HepG2 (cell line): ENCODE results near the gene TIPRL. TPM values are rescaled to one million over a fixed set of nuclear protein-coding genes. Genes with fewer than 3 reads are reported as not detected.

ENCODE experiments used
- ATAC-seq: fragments of 200-7000 bp; cut with Tn5 transposase; 3 replicates; pipeline ENCODE4 v1.9.1; 2020; ENCODE audit warnings: mild to moderate bottlenecking, moderate library complexity
- BruUV-seq: library from RNA; stranded (reverse); fragments of 400-500 nt; replicated peaks from 2 replicates; lab custom pipeline; 2021; lab: Mats Ljungman, UMichigan
- CTCF ChIA-PET: fragments of 300-600 bp; formaldehyde crosslinking; extraction: SDS; loops from one replicate; lab custom pipeline; 2021; ENCODE audit warnings: low total read pairs, inconsistent platforms, low intra/inter-chr PET ratio; lab: Yijun Ruan, JAX
- POLR2A ChIA-PET: fragments of 350-600 bp; sonication (Branson Sonifier 250); formaldehyde crosslinking; loops from one replicate; lab custom pipeline; 2020; ENCODE audit warnings: antibody characterized with exemption, inconsistent platforms; lab: Yijun Ruan, JAX
- DNase-seq: peaks from one replicate; pipeline ENCODE4 v3.0.0-alpha.2; 2015; ENCODE audit warnings: low spot score
- FAIRE-seq: peaks from 3 replicates; lab custom pipeline; 2011; peaks lifted over from hg19 to GRCh38; lab: Jason Lieb, UNC
- H2AFZ ChIP-seq: one replicate; pipeline ENCODE4 v1.6.1; 2011; ENCODE audit warnings: low read length, inconsistent platforms
- H3K27ac ChIP-seq: fragments of 300-600 bp; 3 replicates; pipeline ENCODE4 v1.8.0; 2011; ENCODE audit warnings: mixed run types, mild to moderate bottlenecking, mixed read lengths, low read length, inconsistent platforms; ENCODE audit not compliant: insufficient read depth; ENCODE audit errors: extremely low read length
- H3K27me3 ChIP-seq, 2 experiments: fragments of 200-600 bp in 1 of 2; 2 replicates in 1 of 2; 3 replicates in 1 of 2; pipeline versions ENCODE4 v1.6.0 to v1.8.0; 2011; ENCODE audit warnings: low read length in 2 of 2, mild to moderate bottlenecking in 2 of 2, moderate library complexity in 2 of 2, inconsistent platforms in 1 of 2; ENCODE audit not compliant: insufficient read depth in 2 of 2, control insufficient read depth in 1 of 2
- H3K36me3 ChIP-seq, 2 experiments: fragments of 200-600 bp in 1 of 2; replicated peaks in 1 of 2; 2 replicates in 1 of 2; 3 replicates in 1 of 2; pipeline versions ENCODE4 v1.5.1 to v1.8.0; 2011; ENCODE audit warnings: low read length in 2 of 2, inconsistent platforms in 1 of 2; ENCODE audit not compliant: insufficient read depth in 2 of 2, control insufficient read depth in 1 of 2
- H3K4me1 ChIP-seq: 2 replicates; pipeline ENCODE4 v1.5.1; 2012; ENCODE audit warnings: low read length, inconsistent platforms; ENCODE audit not compliant: insufficient read depth
- H3K4me2 ChIP-seq: 2 replicates; pipeline ENCODE4 v1.6.0; 2011; ENCODE audit warnings: low read depth, low read length, inconsistent platforms
- H3K4me3 ChIP-seq, 3 experiments: fragments of 200-600 bp in 1 of 3; sonication (generic), shearing (Covaris generic) in 1 of 3; replicated peaks in 1 of 3; 2 replicates each; pipeline ENCODE4 v1.5.1; 2011 to 2016; ENCODE audit warnings: low read length in 3 of 3, inconsistent platforms in 2 of 3, low read depth in 2 of 3, mild to moderate bottlenecking in 2 of 3, control low read depth in 1 of 3, mixed read lengths in 1 of 3; ENCODE audit not compliant: insufficient read depth in 1 of 3
- H3K79me2 ChIP-seq: one replicate; pipeline ENCODE4 v1.6.1; 2011; ENCODE audit warnings: low read length, inconsistent platforms; ENCODE audit not compliant: insufficient read depth
- H3K9ac ChIP-seq: 2 replicates; pipeline ENCODE4 v1.6.0; 2011; ENCODE audit warnings: mild to moderate bottlenecking, low read depth, low read length, inconsistent platforms; ENCODE audit not compliant: insufficient read depth
- H3K9me3 ChIP-seq: 2 replicates; pipeline ENCODE4 v1.5.1; 2012; ENCODE audit warnings: mild to moderate bottlenecking, low read length
- H4K20me1 ChIP-seq: 2 replicates; pipeline ENCODE4 v1.6.0; 2011; ENCODE audit warnings: inconsistent platforms, mild to moderate bottlenecking, low read length, moderate library complexity; ENCODE audit not compliant: insufficient read depth
- KMT2B ChIP-seq: IDR thresholded peaks from 2 replicates; pipeline ENCODE4 v1.6.1; 2016; ENCODE audit warnings: missing genetic modification reagents, missing compliant biosample characterization
- RORA ChIP-seq: sonication (generic); formaldehyde crosslinking; IDR thresholded peaks from 2 replicates; pipeline ENCODE4 v1.5.0; 2020; ENCODE audit warnings: mild to moderate bottlenecking, missing genetic modification reagents, moderate library complexity
- ZNF205 ChIP-seq: IDR thresholded peaks from 2 replicates; pipeline ENCODE4 v1.6.1; 2018; ENCODE audit warnings: missing biosample characterization, missing genetic modification reagents
- ZNF235 ChIP-seq: sonication (generic); formaldehyde crosslinking; IDR thresholded peaks from 2 replicates; pipeline ENCODE4 v1.8.1; 2023; ENCODE audit warnings: mild to moderate bottlenecking, missing genetic modification reagents, borderline replicate concordance
- ZNF746 ChIP-seq: sonication (generic); formaldehyde crosslinking; IDR thresholded peaks from 2 replicates; pipeline ENCODE4 v1.8.0; 2022; ENCODE audit warnings: mild to moderate bottlenecking, missing genetic modification reagents
- ZNF777 ChIP-seq: sonication (generic); formaldehyde crosslinking; IDR thresholded peaks from 2 replicates; pipeline ENCODE4 v1.4.0; 2020; ENCODE audit warnings: missing genetic modification reagents
- WGBS: methylation state at CpG from one replicate; pipeline ENCODE4 v1.1.6; 2017; ENCODE audit warnings: low lambda C conversion rate; 5-methylcytosine and 5-hydroxymethylcytosine counted together
- in situ Hi-C: cut with HindIII; loops from 2 replicates; pipeline ENCODE4 v1.10.0; 2017; ENCODE audit warnings: low pct_unique_long_range_greater_than_20kb; ENCODE audit not compliant: extremely low pct_ligation_motif_present
- intact Hi-C: fragments of 100-400 bp; cut with micrococcal nuclease; formaldehyde crosslinking; loops from one replicate; pipeline ENCODE4 v1.10.0; 2022; ENCODE audit not compliant: unreplicated experiment
- polyA plus RNA-seq, 8 experiments: library from polyadenylated mRNA; depleted of rRNA in 3 of 8; stranded (reverse) in 7 of 8; unstranded in 1 of 8; fragments of >200 nt; fragmentation: Illumina TruSeq in 4 of 8; extraction: Trizol in 4 of 8; gene quantifications; 2 replicates each; pipeline versions ENCODE4 v1.2.1 to v1.2.3, GENCODE V29; 2011 to 2016; ENCODE audit warnings: low read depth in 4 of 8, missing spikeins in 1 of 8, mixed read lengths in 1 of 8; ENCODE audit not compliant: insufficient read depth in 1 of 8
- total RNA-seq, 5 experiments: library from RNA; depleted of rRNA; stranded (reverse); fragments of >200 nt; fragmentation: Illumina TruSeq; extraction: Trizol; gene quantifications; 2 replicates each; pipeline ENCODE4 v1.2.3, GENCODE V29; 2016; ENCODE audit warnings: low read depth in 1 of 5
- TF ChIP-seq, protein P1 (sequence below): IDR thresholded peaks from 2 replicates; pipeline ENCODE4 v1.6.1; 2012; ENCODE audit warnings: low read depth, low read length, improper control_type of control experiment
- TF ChIP-seq, protein P2 (sequence below): sonication (generic); formaldehyde crosslinking; IDR thresholded peaks from 2 replicates; pipeline ENCODE4 v1.5.1; 2020; ENCODE audit warnings: missing genetic modification reagents, mild to moderate bottlenecking, borderline replicate concordance
- TF ChIP-seq, protein P3 (sequence below): sonication (generic); formaldehyde crosslinking; conservative IDR thresholded peaks from 2 replicates; pipeline ENCODE4 v1.4.0; 2020; ENCODE audit warnings: missing genetic modification reagents
- TF ChIP-seq, protein P4 (sequence below): sonication (generic); formaldehyde crosslinking; conservative IDR thresholded peaks from 2 replicates; pipeline ENCODE4 v1.4.0; 2020; ENCODE audit warnings: mild to moderate bottlenecking, missing genetic modification reagents, moderate library complexity
- TF ChIP-seq, protein P5 (sequence below): sonication (generic); formaldehyde crosslinking; IDR thresholded peaks from 2 replicates; pipeline ENCODE4 v1.4.0; 2020; ENCODE audit warnings: mild to moderate bottlenecking, missing genetic modification reagents

TIPRL gene
- total and polyA plus RNA-seq, 2 of the 13 experiments (the other 11 are each of a cell fraction or from before 2014, with no cell fraction given) = 10.1 to 22.8 TPM

DNA sequence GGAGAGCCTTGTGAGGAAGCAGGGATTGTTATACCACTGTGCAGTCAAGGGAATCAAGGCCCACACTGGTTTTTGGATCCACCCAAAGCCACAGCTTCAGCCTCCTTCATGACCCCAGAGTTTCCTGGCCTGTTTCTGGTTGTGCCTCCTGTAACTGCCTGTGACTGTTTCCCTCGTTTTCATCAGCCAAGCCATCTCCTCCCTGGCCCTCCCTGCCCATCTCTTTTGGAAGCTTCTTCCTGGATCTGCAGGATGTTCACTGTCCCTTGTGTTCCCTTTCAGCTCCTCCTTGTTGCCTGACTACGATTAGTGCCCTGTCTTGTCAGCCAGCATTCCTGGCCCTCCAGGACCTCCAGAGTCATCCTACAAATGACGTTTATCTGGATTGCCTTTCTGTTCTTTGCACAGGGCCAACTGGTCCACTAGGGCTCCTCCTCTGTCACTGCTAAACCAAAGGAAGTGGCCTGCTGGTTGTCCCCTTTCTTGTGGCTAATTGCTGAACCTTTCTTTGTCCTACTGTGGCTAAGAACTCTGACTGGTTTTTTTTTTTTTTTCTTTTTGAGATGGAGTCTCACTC lies 65.0 kb downstream of the TIPRL start:
- ATAC-seq = no peak
- DNase-seq = no peak
- no peak overlapping the region for H3K4me2 ChIP-seq
- no peaks in the 10 kb centered on the region for H3K9me3 ChIP-seq
- H3K79me2 ChIP-seq = no peaks in the 10 kb centered on the region
- H3K27me3 ChIP-seq = no peaks in the 10 kb centered on the region
- intact Hi-C loops (no loop called here), in situ Hi-C loops (no loop called here)
- H3K9ac ChIP-seq = no peak overlapping the region
- ChIA-PET POLR2A (no interaction called here), CTCF (no interaction called here)
- no peak overlapping the region for H3K4me3 ChIP-seq
- peaks cover 12% of the 10 kb centered on the region; the same call in 1 of the 2 replicates for H3K4me1 ChIP-seq
- 93% methylated on average over 3 of the region's 3 CpGs for WGBS
- no peak for FAIRE-seq
- H4K20me1 ChIP-seq = no peaks in the 10 kb centered on the region
- H2AFZ ChIP-seq = no peak overlapping the region
- no peak overlapping the region for H3K27ac ChIP-seq
- H3K36me3 ChIP-seq = peaks cover 18 to 44% of the 10 kb centered on the region in 2 experiments
- no TSS peak for BruUV-seq
- TF ChIP-seq, protein P1, sequence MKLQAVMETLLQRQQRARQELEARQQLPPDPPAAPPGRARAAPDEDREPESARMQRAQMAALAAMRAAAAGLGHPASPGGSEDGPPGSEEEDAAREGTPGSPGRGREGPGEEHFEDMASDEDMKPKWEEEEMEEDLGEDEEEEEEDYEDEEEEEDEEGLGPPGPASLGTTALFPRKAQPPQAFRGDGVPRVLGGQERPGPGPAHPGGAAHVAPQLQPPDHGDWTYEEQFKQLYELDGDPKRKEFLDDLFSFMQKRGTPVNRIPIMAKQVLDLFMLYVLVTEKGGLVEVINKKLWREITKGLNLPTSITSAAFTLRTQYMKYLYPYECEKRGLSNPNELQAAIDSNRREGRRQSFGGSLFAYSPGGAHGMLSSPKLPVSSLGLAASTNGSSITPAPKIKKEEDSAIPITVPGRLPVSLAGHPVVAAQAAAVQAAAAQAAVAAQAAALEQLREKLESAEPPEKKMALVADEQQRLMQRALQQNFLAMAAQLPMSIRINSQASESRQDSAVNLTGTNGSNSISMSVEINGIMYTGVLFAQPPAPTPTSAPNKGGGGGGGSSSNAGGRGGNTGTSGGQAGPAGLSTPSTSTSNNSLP = no peak
- TF ChIP-seq ZNF777 (CRISPR knock-in tag) (no peak), RORA (CRISPR knock-in tag) (no peak), KMT2B (CRISPR knock-in tag) (no peak), ZNF746 (CRISPR knock-in tag) (no peak), ZNF235 (no peak), ZNF205 (CRISPR knock-in tag) (no peak)
- TF ChIP-seq, protein P2, sequence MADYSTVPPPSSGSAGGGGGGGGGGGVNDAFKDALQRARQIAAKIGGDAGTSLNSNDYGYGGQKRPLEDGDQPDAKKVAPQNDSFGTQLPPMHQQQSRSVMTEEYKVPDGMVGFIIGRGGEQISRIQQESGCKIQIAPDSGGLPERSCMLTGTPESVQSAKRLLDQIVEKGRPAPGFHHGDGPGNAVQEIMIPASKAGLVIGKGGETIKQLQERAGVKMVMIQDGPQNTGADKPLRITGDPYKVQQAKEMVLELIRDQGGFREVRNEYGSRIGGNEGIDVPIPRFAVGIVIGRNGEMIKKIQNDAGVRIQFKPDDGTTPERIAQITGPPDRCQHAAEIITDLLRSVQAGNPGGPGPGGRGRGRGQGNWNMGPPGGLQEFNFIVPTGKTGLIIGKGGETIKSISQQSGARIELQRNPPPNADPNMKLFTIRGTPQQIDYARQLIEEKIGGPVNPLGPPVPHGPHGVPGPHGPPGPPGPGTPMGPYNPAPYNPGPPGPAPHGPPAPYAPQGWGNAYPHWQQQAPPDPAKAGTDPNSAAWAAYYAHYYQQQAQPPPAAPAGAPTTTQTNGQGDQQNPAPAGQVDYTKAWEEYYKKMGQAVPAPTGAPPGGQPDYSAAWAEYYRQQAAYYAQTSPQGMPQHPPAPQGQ (CRISPR knock-in tag) = no peak
- TF ChIP-seq, protein P3, sequence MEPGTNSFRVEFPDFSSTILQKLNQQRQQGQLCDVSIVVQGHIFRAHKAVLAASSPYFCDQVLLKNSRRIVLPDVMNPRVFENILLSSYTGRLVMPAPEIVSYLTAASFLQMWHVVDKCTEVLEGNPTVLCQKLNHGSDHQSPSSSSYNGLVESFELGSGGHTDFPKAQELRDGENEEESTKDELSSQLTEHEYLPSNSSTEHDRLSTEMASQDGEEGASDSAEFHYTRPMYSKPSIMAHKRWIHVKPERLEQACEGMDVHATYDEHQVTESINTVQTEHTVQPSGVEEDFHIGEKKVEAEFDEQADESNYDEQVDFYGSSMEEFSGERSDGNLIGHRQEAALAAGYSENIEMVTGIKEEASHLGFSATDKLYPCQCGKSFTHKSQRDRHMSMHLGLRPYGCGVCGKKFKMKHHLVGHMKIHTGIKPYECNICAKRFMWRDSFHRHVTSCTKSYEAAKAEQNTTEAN (CRISPR knock-in tag) = no peak
- TF ChIP-seq, protein P4, sequence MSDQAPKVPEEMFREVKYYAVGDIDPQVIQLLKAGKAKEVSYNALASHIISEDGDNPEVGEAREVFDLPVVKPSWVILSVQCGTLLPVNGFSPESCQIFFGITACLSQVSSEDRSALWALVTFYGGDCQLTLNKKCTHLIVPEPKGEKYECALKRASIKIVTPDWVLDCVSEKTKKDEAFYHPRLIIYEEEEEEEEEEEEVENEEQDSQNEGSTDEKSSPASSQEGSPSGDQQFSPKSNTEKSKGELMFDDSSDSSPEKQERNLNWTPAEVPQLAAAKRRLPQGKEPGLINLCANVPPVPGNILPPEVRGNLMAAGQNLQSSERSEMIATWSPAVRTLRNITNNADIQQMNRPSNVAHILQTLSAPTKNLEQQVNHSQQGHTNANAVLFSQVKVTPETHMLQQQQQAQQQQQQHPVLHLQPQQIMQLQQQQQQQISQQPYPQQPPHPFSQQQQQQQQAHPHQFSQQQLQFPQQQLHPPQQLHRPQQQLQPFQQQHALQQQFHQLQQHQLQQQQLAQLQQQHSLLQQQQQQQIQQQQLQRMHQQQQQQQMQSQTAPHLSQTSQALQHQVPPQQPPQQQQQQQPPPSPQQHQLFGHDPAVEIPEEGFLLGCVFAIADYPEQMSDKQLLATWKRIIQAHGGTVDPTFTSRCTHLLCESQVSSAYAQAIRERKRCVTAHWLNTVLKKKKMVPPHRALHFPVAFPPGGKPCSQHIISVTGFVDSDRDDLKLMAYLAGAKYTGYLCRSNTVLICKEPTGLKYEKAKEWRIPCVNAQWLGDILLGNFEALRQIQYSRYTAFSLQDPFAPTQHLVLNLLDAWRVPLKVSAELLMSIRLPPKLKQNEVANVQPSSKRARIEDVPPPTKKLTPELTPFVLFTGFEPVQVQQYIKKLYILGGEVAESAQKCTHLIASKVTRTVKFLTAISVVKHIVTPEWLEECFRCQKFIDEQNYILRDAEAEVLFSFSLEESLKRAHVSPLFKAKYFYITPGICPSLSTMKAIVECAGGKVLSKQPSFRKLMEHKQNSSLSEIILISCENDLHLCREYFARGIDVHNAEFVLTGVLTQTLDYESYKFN (CRISPR knock-in tag) = no peak
- TF ChIP-seq, protein P5, sequence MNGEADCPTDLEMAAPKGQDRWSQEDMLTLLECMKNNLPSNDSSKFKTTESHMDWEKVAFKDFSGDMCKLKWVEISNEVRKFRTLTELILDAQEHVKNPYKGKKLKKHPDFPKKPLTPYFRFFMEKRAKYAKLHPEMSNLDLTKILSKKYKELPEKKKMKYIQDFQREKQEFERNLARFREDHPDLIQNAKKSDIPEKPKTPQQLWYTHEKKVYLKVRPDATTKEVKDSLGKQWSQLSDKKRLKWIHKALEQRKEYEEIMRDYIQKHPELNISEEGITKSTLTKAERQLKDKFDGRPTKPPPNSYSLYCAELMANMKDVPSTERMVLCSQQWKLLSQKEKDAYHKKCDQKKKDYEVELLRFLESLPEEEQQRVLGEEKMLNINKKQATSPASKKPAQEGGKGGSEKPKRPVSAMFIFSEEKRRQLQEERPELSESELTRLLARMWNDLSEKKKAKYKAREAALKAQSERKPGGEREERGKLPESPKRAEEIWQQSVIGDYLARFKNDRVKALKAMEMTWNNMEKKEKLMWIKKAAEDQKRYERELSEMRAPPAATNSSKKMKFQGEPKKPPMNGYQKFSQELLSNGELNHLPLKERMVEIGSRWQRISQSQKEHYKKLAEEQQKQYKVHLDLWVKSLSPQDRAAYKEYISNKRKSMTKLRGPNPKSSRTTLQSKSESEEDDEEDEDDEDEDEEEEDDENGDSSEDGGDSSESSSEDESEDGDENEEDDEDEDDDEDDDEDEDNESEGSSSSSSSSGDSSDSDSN = no peak
